DOHH2 (cell line): ENCODE results near the gene TEPSIN.

ENCODE experiments used
- H3F3A ChIP-seq: fragments of 200-600 bp; sonication (generic), shearing (Covaris generic); 2 replicates; pipeline ENCODE4 v1.6.0; 2016; ENCODE audit warnings: antibody characterized with exemption, mild to moderate bottlenecking; ENCODE audit not compliant: control insufficient read depth, insufficient read depth
- H3K27ac ChIP-seq: fragments of 200-600 bp; sonication (generic); 2 replicates; pipeline ENCODE4 v1.5.1; 2014; ENCODE audit warnings: low read depth, mild to moderate bottlenecking, low read length, moderate library complexity
- H3K27me3 ChIP-seq: fragments of 200-600 bp; sonication (generic); 2 replicates; pipeline ENCODE4 v1.6.1; 2014; ENCODE audit warnings: mild to moderate bottlenecking, low read length, mixed read lengths; ENCODE audit not compliant: control insufficient read depth
- H3K36me3 ChIP-seq: fragments of 200-600 bp; sonication (generic); 2 replicates; pipeline ENCODE4 v1.6.1; 2014; ENCODE audit warnings: mild to moderate bottlenecking, low read length, moderate library complexity, mixed read lengths; ENCODE audit not compliant: control insufficient read depth
- H3K4me1 ChIP-seq: fragments of 200-600 bp; sonication (generic); 2 replicates; pipeline ENCODE4 v1.6.1; 2014; ENCODE audit warnings: mild to moderate bottlenecking, low read length, mixed read lengths; ENCODE audit not compliant: control insufficient read depth
- H3K4me2 ChIP-seq: fragments of 200-600 bp; sonication (generic); 2 replicates; pipeline ENCODE4 v1.6.0; 2014; ENCODE audit warnings: mild to moderate bottlenecking, low read length, moderate library complexity
- H3K4me3 ChIP-seq: fragments of 200-600 bp; sonication (generic); 2 replicates; pipeline ENCODE4 v1.5.1; 2014; ENCODE audit warnings: mild to moderate bottlenecking, low read length, mixed read lengths
- H3K79me2 ChIP-seq: fragments of 200-600 bp; sonication (generic); 2 replicates; pipeline ENCODE4 v1.6.1; 2014; ENCODE audit warnings: mild to moderate bottlenecking, low read length, mixed read lengths; ENCODE audit not compliant: control insufficient read depth
- H3K9me2 ChIP-seq: fragments of 200-600 bp; sonication (generic); replicated peaks from 2 replicates; pipeline ENCODE4 v1.6.1; 2014; ENCODE audit warnings: mild to moderate bottlenecking, low read length, mixed read lengths; ENCODE audit not compliant: control insufficient read depth
- H3K9me3 ChIP-seq: fragments of 200-600 bp; sonication (generic); 2 replicates; pipeline ENCODE4 v1.6.1; 2014; ENCODE audit warnings: antibody characterized with exemption, low read length, mixed read lengths; ENCODE audit not compliant: control insufficient read depth, insufficient read depth
- H4K20me1 ChIP-seq: fragments of 200-600 bp; sonication (generic); 2 replicates; pipeline ENCODE4 v1.6.0; 2014; ENCODE audit warnings: low read depth, mild to moderate bottlenecking, antibody characterized with exemption, low read length, moderate library complexity; ENCODE audit not compliant: control insufficient read depth, insufficient read depth
- CTCF ChIP-seq: fragments of 200-600 bp; sonication (generic); IDR thresholded peaks from one replicate; pipeline ENCODE4 v1.5.1; 2014; ENCODE audit warnings: antibody characterized with exemption, mild to moderate bottlenecking, low read depth, low read length; ENCODE audit not compliant: poor library complexity, severe bottlenecking
- EZH2phosphoT487 ChIP-seq: fragments of 200-600 bp; sonication (generic); IDR thresholded peaks from 2 replicates; pipeline ENCODE4 v1.6.1; 2017; ENCODE audit warnings: borderline replicate concordance, mild to moderate bottlenecking, antibody characterized with exemption, low read length, moderate library complexity, mixed read lengths

TEPSIN gene

GRCh38 chr17:81232616-81233241, 6.1 kb downstream of the TEPSIN start:
- no peak overlapping the region for H3K4me3 ChIP-seq

DNA sequence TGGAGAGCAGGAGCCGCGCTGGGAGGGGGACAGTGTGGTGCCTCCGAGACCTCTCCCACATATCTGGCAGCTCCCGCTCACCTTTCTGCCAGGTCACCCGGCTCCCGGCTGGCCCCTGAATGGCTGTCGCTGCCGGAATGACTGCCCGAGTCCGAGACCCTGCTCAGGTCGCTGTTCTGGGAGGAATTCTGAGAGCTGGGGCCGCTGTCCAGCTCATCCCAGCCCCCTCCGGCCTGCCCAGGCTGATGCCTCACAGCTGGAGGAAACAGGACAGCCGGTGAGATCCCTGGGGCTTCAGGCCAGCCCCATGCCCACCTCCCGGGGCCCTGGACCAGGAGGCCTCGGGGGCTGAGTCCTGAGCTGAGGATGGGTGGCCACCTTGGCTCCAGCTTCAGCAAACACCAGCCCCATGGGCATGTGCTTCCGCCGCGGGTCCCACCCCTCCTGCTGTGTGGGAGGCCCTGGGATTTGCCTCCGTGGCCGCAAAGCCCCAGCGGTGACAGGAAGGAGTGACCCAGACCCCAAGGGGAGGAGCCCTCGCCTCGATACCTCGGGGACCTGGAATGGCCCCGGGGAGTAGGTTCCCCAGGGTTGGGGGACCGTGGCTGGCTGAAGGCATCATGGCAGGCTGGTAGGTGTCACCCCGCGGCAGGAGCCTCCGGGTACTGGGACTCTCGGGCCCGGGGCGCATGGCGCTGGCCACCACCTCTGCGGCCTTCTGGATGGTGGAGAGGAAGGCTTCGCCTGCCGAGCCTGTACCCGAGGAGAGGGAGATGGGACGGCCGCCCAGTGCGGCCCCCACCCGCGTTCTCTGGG, 6.9 kb downstream of the TEPSIN start:
- Histone ChIP-seq H3K79me2 (peaks cover 7% of the 10 kb centered on the region), H3K4me2 (no peak overlapping the region), H3K9me3 (no peaks in the 10 kb centered on the region), H3K4me3 (no peak overlapping the region), H3K36me3 (peaks cover 25% of the 10 kb centered on the region), H3K9me2 (no peaks in the 10 kb centered on the region), H3K27me3 (no peaks in the 10 kb centered on the region), H4K20me1 (no peaks in the 10 kb centered on the region), H3F3A (peaks cover 3% of the 10 kb centered on the region; the same call in 1 of the 2 replicates), H3K27ac (no peak overlapping the region), H3K4me1 (peaks cover 19% of the 10 kb centered on the region)
- TF ChIP-seq CTCF (no peak), EZH2phosphoT487 (no peak)

More at GRCh38 chr17:81232616-81233241, 6.1 kb downstream of the TEPSIN start:
- no peak overlapping the region for H3K4me2 ChIP-seq
- no peaks in the 10 kb centered on the region for H4K20me1 ChIP-seq
- peaks cover 22% of the 10 kb centered on the region for H3K4me1 ChIP-seq
- no peaks in the 10 kb centered on the region for H3K27me3 ChIP-seq
- H3K36me3 ChIP-seq = peaks cover 25% of the 10 kb centered on the region
- H3F3A ChIP-seq = peaks cover 3% of the 10 kb centered on the region; the same call in 1 of the 2 replicates
- no peak overlapping the region for H3K27ac ChIP-seq
- peaks cover 14% of the 10 kb centered on the region for H3K79me2 ChIP-seq
- no peak for TF ChIP-seq EZH2phosphoT487
- no peak for TF ChIP-seq CTCF
- no peaks in the 10 kb centered on the region for H3K9me2 ChIP-seq
- no peaks in the 10 kb centered on the region for H3K9me3 ChIP-seq

DNA sequence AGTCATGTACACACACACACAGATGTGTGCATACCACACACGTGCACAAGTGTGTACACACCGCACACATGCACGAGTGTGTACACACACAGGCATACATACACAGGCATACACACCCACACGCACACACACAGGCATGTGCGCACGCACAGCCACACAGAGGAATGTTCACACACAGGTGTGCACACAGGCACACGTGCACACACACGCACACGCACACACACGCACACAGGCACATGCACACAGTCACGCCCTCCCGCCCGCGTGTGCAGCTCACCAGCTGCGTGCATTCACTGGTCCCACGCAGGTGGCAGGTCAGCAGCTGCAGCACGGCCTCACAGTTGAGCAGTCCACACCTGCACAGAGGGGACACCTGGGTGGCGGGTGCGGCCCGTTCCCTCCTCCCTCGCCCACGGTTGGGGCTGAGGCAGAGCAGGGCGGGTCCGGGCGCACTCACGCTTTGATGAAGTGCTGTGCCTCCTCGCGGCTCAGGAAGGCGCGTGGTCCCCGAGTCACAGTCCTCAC, 7.7 kb downstream of the TEPSIN start:
- H3F3A ChIP-seq = peaks cover 3% of the 10 kb centered on the region; the same call in 1 of the 2 replicates
- no peaks in the 10 kb centered on the region for H3K9me3 ChIP-seq
- no peaks in the 10 kb centered on the region; the same call in 1 of the 2 replicates for H3K79me2 ChIP-seq
- no peak overlapping the region for H3K4me2 ChIP-seq
- H3K4me3 ChIP-seq = no peak overlapping the region
- H3K27me3 ChIP-seq = no peaks in the 10 kb centered on the region
- H3K9me2 ChIP-seq = no peaks in the 10 kb centered on the region
- H4K20me1 ChIP-seq = no peaks in the 10 kb centered on the region
- H3K36me3 ChIP-seq = peaks cover 25% of the 10 kb centered on the region
- H3K4me1 ChIP-seq = peaks cover 19% of the 10 kb centered on the region
- H3K27ac ChIP-seq = no peak overlapping the region
- TF ChIP-seq CTCF (no peak), EZH2phosphoT487 (no peak)
